IgD-negative memory B cell (primary cell): ENCODE results near the gene ANOS1. TPM values are rescaled to one million over a fixed set of nuclear protein-coding genes. Genes with fewer than 3 reads are reported as not detected.
A peak's percentile ranks its signal among the peaks of the same experiment; 100 is the strongest.
"Not testable (repeated sequence)": the region's sequence is repeated elsewhere in the genome, so short reads cannot be mapped to it uniquely, and the experiment has no call there.

ENCODE experiments used
- H3K27ac Mint-ChIP-seq, 3 donors: one replicate each; pipeline ENCODE4 v1.8.0; 2020 to 2022; ENCODE audit warnings: mild to moderate bottlenecking in 3 of 3, mixed read lengths in 3 of 3, moderate library complexity in 1 of 3
- H3K27me3 Mint-ChIP-seq: one replicate; pipeline ENCODE4 v1.8.0; 2021; ENCODE audit warnings: mixed read lengths
- H3K36me3 Mint-ChIP-seq: one replicate; pipeline ENCODE4 v1.8.0; 2020; ENCODE audit warnings: mild to moderate bottlenecking, mixed read lengths
- H3K4me1 Mint-ChIP-seq, 3 donors: one replicate each; pipeline ENCODE4 v1.8.0; 2020 to 2022; ENCODE audit warnings: mixed read lengths in 3 of 3, mild to moderate bottlenecking in 1 of 3
- H3K4me3 Mint-ChIP-seq, 4 donors: one replicate each; pipeline ENCODE4 v1.8.0; 2020 to 2022; ENCODE audit warnings: mild to moderate bottlenecking in 4 of 4, mixed read lengths in 4 of 4, moderate library complexity in 3 of 4
- H3K9me3 Mint-ChIP-seq, 3 donors: one replicate each; pipeline ENCODE4 v1.8.0; 2020 to 2021; ENCODE audit warnings: mixed read lengths in 3 of 3, mild to moderate bottlenecking in 1 of 3
- polyA plus RNA-seq: library from polyadenylated mRNA; unstranded; fragments of 300-500 nt; fragmentation: Illumina TruSeq; gene quantifications from one replicate; pipeline ENCODE4 v1.2.3, GENCODE V29; 2021

ANOS1 gene, protein sequence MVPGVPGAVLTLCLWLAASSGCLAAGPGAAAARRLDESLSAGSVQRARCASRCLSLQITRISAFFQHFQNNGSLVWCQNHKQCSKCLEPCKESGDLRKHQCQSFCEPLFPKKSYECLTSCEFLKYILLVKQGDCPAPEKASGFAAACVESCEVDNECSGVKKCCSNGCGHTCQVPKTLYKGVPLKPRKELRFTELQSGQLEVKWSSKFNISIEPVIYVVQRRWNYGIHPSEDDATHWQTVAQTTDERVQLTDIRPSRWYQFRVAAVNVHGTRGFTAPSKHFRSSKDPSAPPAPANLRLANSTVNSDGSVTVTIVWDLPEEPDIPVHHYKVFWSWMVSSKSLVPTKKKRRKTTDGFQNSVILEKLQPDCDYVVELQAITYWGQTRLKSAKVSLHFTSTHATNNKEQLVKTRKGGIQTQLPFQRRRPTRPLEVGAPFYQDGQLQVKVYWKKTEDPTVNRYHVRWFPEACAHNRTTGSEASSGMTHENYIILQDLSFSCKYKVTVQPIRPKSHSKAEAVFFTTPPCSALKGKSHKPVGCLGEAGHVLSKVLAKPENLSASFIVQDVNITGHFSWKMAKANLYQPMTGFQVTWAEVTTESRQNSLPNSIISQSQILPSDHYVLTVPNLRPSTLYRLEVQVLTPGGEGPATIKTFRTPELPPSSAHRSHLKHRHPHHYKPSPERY
- not detected for polyA plus RNA-seq

GRCh38 chrX:8731559-8732395, at the start of gene ANOS1:
ANOS1 (minus strand) TSS chrX:8732137; CDS start chrX:8732036, 101 bp downstream.
- H3K4me3 Mint-ChIP-seq: no peak within 1 kb of the TSS
- H3K27ac Mint-ChIP-seq: no peak within 1 kb of the TSS
- H3K9me3 Mint-ChIP-seq: no peaks in the 10 kb centered on the region

DNA sequence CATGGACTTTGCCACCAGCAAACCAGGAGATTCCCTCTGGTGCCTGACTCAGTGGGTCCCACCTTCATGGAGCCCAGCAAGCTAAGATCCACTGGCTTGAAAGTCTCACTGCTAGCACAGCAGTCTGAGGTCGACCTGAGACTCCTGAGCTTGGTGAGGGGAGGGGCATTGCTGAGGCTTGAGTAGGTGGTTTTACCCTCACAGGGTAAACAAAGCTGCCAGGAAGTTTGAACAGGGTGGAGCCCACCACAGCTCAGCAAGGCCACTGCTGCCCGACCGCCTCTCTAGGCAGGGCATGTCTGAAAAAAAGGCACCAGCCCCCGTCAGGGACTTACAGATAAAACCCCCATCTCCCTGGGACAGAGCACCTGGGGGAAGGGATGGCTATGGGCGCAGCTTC, 41.2 kb upstream of the ANOS1 start:
- no peaks in the 10 kb centered on the region for H3K9me3 Mint-ChIP-seq
- no peaks in the 10 kb centered on the region for H3K36me3 Mint-ChIP-seq
- no peak overlapping the region for H3K27ac Mint-ChIP-seq

More at GRCh38 chrX:8731559-8732395, at the start of gene ANOS1:
- H3K36me3 Mint-ChIP-seq: no peaks in the 10 kb centered on the region
- peaks cover 34% of the 10 kb centered on the region for H3K27me3 Mint-ChIP-seq
- H3K4me1 Mint-ChIP-seq: peaks cover 0 to 7% (median 0%) of the 10 kb centered on the region in 3 donors

GRCh38 chrX:8760021-8760420, 28.1 kb upstream of the ANOS1 start:
- peaks cover 4% of the 10 kb centered on the region for H3K27me3 Mint-ChIP-seq
- no peak overlapping the region for H3K4me3 Mint-ChIP-seq
- no peak overlapping the region for H3K27ac Mint-ChIP-seq
- H3K4me1 Mint-ChIP-seq: no peaks in the 10 kb centered on the region
- peaks cover 0 to 3% (median 2%) of the 10 kb centered on the region in 3 donors for H3K9me3 Mint-ChIP-seq
- H3K36me3 Mint-ChIP-seq: no peaks in the 10 kb centered on the region

More for the DNA sequence above, 41.2 kb upstream of the ANOS1 start:
- Mint-ChIP-seq H3K4me3 (no peak overlapping the region), H3K27me3 (peaks cover 11% of the 10 kb centered on the region), H3K4me1 (no peaks in the 10 kb centered on the region)

DNA sequence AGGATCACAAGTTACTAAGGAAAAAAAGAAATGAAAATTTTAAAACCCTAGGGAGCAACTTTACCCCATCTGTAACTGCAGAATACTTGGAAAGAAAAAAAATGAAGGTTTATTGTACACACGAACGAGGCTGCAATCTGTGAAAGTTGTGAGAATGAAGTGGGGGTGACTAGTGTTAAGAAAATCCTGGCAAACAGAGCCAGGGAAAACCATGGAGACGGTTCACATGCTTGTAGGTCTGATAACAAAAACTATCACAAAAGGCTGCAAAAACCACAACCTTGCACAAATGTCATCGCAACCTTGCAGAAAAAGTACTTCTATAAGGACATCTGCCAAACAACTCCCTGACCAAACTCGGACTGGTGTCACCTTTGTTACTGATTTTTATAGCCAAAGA, 26.8 kb upstream of the ANOS1 start:
- H3K4me3 Mint-ChIP-seq, H3K27ac Mint-ChIP-seq, H3K9me3 Mint-ChIP-seq, H3K27me3 Mint-ChIP-seq, H3K36me3 Mint-ChIP-seq, H3K4me1 Mint-ChIP-seq: not testable (repeated sequence)

DNA sequence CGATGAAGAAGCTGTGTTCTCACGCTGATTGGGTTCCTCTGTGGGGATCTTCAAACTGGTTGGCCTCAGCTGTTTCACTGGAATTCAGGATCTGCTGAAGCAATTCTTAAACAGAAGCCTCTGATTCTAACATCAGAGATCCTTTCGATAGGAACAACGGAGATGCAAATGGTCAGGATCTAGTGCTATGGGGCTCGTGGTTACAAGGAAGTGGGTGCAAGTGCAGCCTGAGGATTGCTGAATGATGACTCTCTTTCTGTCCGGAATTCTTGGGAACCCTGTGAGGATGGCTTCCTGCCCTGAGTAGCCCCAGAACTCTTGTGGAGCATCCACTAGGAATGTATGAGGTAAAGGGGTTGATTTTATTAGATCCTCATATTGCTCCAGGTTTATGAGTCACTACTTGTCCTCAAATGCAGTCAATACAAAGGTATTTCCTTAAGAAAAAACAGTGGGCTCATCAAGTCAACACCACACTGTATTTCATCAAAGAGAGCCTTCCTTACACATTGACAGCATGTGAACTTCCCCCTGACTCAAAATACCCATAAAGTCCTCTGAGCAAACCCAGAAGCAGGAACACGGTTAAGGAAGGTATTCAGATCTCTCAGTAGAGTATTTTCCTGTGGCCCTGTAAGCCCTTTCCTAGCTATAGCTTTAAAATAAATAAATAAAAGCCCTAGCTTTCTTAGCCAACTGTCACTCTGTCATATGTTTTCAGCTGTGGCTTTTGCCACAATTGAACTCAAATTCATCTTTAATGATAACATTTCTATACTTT, 25.9 kb upstream of the ANOS1 start:
- not testable (repeated sequence) for H3K4me1 Mint-ChIP-seq, H3K27me3 Mint-ChIP-seq, H3K9me3 Mint-ChIP-seq, H3K27ac Mint-ChIP-seq, H3K4me3 Mint-ChIP-seq, H3K36me3 Mint-ChIP-seq

- H3K36me3 Mint-ChIP-seq: no peaks in the 10 kb centered on the region
- H3K4me1 Mint-ChIP-seq: no peaks in the 10 kb centered on the region
- H3K4me3 Mint-ChIP-seq: no peak overlapping the region
- peak overlapping the region in 1 of 3 donors; percentile 27 for H3K27ac Mint-ChIP-seq
- peaks cover 7% of the 10 kb centered on the region for H3K27me3 Mint-ChIP-seq
- H3K9me3 Mint-ChIP-seq: peaks cover 0 to 3% (median 2%) of the 10 kb centered on the region in 3 donors
Measured at GRCh38 chrX:8755813-8756212, 23.9 kb upstream of the ANOS1 start.

GRCh38 chrX:8755116-8755515, 23.2 kb upstream of the ANOS1 start:
- no peak overlapping the region for H3K27ac Mint-ChIP-seq
- H3K27me3 Mint-ChIP-seq: peaks cover 6% of the 10 kb centered on the region
- H3K36me3 Mint-ChIP-seq: no peaks in the 10 kb centered on the region
- no peak overlapping the region for H3K4me3 Mint-ChIP-seq
- peaks cover 0 to 3% (median 2%) of the 10 kb centered on the region in 3 donors for H3K9me3 Mint-ChIP-seq
- H3K4me1 Mint-ChIP-seq: no peaks in the 10 kb centered on the region

GRCh38 chrX:8749697-8750096, 17.8 kb upstream of the ANOS1 start:
- Mint-ChIP-seq H3K9me3 (no peaks in the 10 kb centered on the region), H3K27ac (no peak overlapping the region), H3K36me3 (no peaks in the 10 kb centered on the region), H3K4me3 (no peak overlapping the region), H3K27me3 (peaks cover 7% of the 10 kb centered on the region), H3K4me1 (peaks cover 0 to 2% (median 0%) of the 10 kb centered on the region in 3 donors)

GRCh38 chrX:8748855-8749254, 16.9 kb upstream of the ANOS1 start:
- Mint-ChIP-seq H3K4me1 (peaks cover 0 to 2% (median 0%) of the 10 kb centered on the region in 3 donors), H3K4me3 (no peak overlapping the region), H3K27me3 (peaks cover 9% of the 10 kb centered on the region), H3K36me3 (no peaks in the 10 kb centered on the region), H3K9me3 (no peaks in the 10 kb centered on the region), H3K27ac (no peak overlapping the region)

DNA sequence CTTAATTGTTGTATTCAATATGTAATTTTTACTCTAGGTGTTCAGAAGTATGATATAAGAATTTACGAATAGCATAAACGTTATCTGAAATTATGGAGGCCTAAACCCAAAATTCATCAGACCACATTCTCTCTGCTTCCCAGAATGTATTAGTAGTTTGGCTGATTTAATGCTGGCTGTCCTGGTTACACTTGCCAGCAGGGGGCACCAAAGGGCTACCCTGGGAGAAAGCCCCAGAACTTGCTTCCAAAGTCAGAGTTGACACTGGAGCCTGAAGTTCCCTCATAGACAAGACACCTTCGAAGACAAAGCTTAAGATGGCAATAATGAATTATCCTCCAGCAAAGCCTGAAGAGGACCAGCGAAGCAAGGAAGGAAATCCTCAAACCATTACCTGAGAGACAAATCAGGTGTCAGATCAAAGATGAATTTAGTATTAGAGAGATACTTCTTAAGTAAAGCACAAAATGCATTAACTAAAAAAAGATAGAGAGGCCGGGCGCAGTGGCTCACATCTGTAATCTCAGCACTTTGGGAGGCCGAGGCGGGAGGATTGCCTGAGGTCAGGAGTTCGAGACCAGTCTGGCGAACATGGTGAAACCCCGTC, 11.3 kb upstream of the ANOS1 start:
- no peaks in the 10 kb centered on the region for H3K4me1 Mint-ChIP-seq
- H3K36me3 Mint-ChIP-seq: no peaks in the 10 kb centered on the region
- no peaks in the 10 kb centered on the region for H3K9me3 Mint-ChIP-seq
- H3K27ac Mint-ChIP-seq: no peak overlapping the region
- no peak overlapping the region for H3K4me3 Mint-ChIP-seq
- peaks cover 11% of the 10 kb centered on the region for H3K27me3 Mint-ChIP-seq

DNA sequence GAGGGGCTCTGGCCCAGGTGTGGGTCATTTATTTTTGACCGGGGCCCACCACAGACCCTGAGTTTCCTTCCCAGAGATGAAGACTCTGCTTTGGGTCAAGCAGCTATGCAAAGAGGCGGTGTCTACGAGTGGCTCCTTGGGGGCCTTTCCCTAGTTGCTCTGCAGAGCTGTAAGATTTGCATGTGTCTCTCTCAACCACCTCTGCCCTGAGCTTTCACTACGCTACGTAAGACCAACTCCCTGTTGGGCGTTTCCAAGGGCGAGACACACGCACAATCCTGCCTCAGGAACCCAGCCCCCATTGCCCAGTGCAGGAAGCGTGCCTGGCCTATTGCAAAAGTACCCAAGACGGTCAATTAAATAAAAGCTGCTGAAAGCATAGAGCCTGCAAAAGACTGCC, 10.0 kb upstream of the ANOS1 start:
- Mint-ChIP-seq H3K27me3 (peaks cover 11% of the 10 kb centered on the region), H3K4me3 (no peak overlapping the region), H3K4me1 (no peaks in the 10 kb centered on the region), H3K36me3 (no peaks in the 10 kb centered on the region), H3K27ac (no peak overlapping the region), H3K9me3 (no peaks in the 10 kb centered on the region)

GRCh38 chrX:8738588-8739189, 6.8 kb upstream of the ANOS1 start:
- Mint-ChIP-seq H3K4me3 (no peak overlapping the region), H3K4me1 (no peaks in the 10 kb centered on the region), H3K36me3 (no peaks in the 10 kb centered on the region), H3K27me3 (peaks cover 10% of the 10 kb centered on the region), H3K27ac (no peak overlapping the region), H3K9me3 (no peaks in the 10 kb centered on the region)

DNA sequence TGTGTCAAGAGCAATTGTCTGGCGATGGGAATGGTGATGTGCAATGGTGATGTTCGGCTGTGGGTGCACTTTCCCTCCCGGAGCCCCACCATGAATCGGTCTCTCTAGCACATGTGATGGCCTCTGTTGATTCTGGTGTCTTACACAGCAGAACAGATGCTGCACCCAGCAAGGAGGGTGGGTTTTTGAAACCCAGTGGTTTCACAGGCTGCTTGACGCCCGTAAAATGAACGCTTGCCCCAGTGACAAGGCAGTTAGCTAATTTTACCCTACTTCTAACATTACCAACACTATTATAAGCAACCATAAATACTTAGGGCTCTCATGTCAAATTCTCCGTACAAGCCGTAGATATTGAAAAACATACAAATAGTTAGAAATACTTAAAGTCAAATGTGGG, 5.9 kb upstream of the ANOS1 start:
- Mint-ChIP-seq H3K4me1 (peaks cover 0 to 6% (median 0%) of the 10 kb centered on the region in 3 donors), H3K36me3 (no peaks in the 10 kb centered on the region), H3K27ac (no peak overlapping the region), H3K27me3 (peaks cover 15% of the 10 kb centered on the region), H3K9me3 (no peaks in the 10 kb centered on the region), H3K4me3 (no peak overlapping the region)
